ENCODE measurements around the gene RSPH3. TPM values are rescaled to one million over a fixed set of nuclear protein-coding genes. Genes with fewer than 3 reads are reported as not detected.
A peak's percentile ranks its signal among the peaks of the same experiment; 100 is the strongest.

The RSPH3 gene, protein sequence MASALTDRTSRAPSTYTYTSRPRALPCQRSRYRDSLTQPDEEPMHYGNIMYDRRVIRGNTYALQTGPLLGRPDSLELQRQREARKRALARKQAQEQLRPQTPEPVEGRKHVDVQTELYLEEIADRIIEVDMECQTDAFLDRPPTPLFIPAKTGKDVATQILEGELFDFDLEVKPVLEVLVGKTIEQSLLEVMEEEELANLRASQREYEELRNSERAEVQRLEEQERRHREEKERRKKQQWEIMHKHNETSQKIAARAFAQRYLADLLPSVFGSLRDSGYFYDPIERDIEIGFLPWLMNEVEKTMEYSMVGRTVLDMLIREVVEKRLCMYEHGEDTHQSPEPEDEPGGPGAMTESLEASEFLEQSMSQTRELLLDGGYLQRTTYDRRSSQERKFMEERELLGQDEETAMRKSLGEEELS
- total RNA-seq (10 to 100 TPM; 14.8 to 16.8 TPM), polyA plus RNA-seq (1 to 10 TPM; 4.4 to 4.6 TPM)
- long read RNA-seq, donor 1, full-length matches to known transcripts = 2 of 2 reads
- long read RNA-seq, donor 1, partial matches to known transcripts = 0 of 2 reads
- long read RNA-seq, donor 1, other reads (novel, unspliced or antisense) = 0 of 2 reads
- long read RNA-seq, donor 2 = 0 reads
- long read RNA-seq, donor 3 = 0 reads
- long read RNA-seq, donor 4 = 0 reads
- long read RNA-seq, donor 5, full-length matches to known transcripts = 1 of 1 reads
- long read RNA-seq, donor 5, partial matches to known transcripts = 0 of 1 reads
- long read RNA-seq, donor 5, other reads (novel, unspliced or antisense) = 0 of 1 reads

DNA sequence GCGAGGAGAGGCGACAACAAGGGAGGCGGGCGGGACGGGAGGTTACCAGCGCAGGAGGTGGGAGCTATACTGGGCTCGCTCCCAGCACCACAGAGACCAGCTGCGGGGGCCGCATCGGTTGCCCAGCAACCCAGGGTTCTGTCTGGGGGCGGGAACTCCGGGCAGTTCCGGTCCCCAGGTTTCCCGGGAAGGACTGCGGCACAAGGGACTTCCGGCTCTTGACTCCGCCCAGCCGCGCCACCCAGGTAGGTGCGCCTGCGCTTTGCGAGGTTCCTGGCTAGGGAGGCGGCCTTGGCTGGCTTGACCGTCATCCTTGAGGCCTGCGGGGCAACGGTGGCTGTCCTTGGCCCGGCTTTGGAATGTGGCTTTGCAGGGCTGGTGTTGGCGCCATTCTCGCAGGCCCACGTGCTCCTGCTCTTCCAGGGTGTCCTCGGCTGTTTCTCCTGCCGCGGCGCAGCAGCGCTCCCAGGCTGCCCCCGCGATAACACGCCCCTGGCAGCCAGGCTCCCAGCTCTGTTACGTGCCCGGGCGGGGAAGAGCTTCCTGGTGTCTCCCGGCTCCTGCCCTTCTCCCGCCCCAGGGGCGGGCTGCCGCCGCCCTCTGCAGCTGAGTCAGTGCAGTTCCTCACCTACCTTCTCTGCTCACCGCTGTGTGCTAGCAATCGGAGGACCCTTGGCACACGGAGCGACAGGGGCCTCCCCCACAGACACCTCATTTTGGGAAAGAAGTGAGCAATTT, at the start of gene RSPH3:
RSPH3 (minus strand) TSS at position 537 of the 738 bp plus-strand sequence. CDS start 652 bp downstream, outside the sequence.
- no peaks in the 10 kb centered on the region for H3K27me3 ChIP-seq (ENCODE audit: control insufficient read depth in 3 of 3, insufficient read depth in 3 of 3, low read length in 2 of 3)
- ATAC-seq (ENCODE audit: insufficient read depth, low FRiP score) (peak; percentile 91), DNase-seq (peak; percentile 96 to 97 (median 96))
- peak within 1 kb of the TSS; percentile 83 to 91 for H3K27ac ChIP-seq (ENCODE audit: low read depth in 1 of 2, low read length in 1 of 2)
- peak within 1 kb of the TSS; percentile 58 to 90 for H3K9ac ChIP-seq (ENCODE audit: insufficient read depth in 1 of 2, low read length in 2 of 2)
- H3K36me3 ChIP-seq (ENCODE audit: control insufficient read depth in 4 of 4, insufficient read depth in 4 of 4, low read length in 4 of 4) = peaks cover 0 to 6% (median 0%) of the 10 kb centered on the region in 4 donors
- H3K9me3 ChIP-seq (ENCODE audit: control insufficient read depth in 4 of 4, insufficient read depth in 3 of 4, low read length in 3 of 4) = no peaks in the 10 kb centered on the region
- WGBS, 2 donors = 0% methylated on average over 47 to 50 of the region's 50 CpGs
- H3K4me1 ChIP-seq (ENCODE audit: control insufficient read depth in 5 of 5, insufficient read depth in 5 of 5, low read length in 5 of 5) = peaks cover 0 to 11% (median 4%) of the 10 kb centered on the region in 5 donors
- H3K4me3 ChIP-seq = peak within 1 kb of the TSS; percentile 76
- TF ChIP-seq, protein P1, sequence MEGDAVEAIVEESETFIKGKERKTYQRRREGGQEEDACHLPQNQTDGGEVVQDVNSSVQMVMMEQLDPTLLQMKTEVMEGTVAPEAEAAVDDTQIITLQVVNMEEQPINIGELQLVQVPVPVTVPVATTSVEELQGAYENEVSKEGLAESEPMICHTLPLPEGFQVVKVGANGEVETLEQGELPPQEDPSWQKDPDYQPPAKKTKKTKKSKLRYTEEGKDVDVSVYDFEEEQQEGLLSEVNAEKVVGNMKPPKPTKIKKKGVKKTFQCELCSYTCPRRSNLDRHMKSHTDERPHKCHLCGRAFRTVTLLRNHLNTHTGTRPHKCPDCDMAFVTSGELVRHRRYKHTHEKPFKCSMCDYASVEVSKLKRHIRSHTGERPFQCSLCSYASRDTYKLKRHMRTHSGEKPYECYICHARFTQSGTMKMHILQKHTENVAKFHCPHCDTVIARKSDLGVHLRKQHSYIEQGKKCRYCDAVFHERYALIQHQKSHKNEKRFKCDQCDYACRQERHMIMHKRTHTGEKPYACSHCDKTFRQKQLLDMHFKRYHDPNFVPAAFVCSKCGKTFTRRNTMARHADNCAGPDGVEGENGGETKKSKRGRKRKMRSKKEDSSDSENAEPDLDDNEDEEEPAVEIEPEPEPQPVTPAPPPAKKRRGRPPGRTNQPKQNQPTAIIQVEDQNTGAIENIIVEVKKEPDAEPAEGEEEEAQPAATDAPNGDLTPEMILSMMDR (IDR thresholded peaks at IDR 0.05; ENCODE audit: control extremely low read depth, extremely low read depth) = no peak

DNA sequence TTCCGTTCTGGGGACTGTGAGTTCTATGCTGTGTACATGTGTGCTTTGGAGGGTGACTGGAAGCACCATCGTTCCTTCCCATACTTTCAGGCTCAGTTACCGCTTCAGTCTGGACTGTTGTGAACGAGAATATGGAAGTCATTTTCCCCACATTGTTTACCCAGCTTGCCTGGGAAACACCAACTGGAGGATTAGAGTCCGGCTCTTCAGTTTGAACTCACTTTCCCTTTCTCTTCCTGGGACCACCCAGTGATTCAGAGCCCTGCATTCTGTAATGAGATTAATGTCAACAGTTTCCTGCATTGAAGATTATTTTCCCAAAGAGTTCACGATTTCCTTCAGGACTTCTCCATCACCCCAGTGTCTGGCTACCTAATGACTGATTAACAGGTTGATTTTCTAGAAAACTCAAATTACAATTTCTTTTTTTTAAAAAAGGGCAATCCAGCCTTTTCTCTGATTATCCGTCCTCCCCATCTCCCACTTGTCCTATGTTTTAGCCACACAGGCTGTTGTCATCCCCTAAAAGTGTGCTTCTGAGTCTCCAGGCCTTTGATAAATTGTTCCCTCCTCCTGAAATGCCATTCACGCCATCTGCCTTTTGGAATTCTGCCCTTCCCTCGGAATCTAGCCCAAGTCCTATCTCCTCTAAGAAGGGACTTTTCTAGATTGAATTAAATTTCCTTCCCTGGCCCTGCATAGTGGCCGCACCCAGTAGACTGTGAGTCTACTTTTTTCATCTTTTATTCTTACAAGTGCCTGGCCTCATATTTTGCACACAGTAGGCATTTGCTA, 48.1 kb upstream of the RSPH3 start:
- Histone ChIP-seq H3K4me1 (ENCODE audit: control insufficient read depth in 5 of 5, insufficient read depth in 5 of 5, low read length in 5 of 5) (no peaks in the 10 kb centered on the region), H3K27ac (ENCODE audit: low read depth in 1 of 2, low read length in 1 of 2) (no peak overlapping the region), H3K9ac (ENCODE audit: insufficient read depth in 1 of 2, low read length in 2 of 2) (no peak overlapping the region), H3K9me3 (ENCODE audit: control insufficient read depth in 4 of 4, insufficient read depth in 3 of 4, low read length in 3 of 4) (no peaks in the 10 kb centered on the region), H3K4me3 (no peak overlapping the region), H3K36me3 (ENCODE audit: control insufficient read depth in 4 of 4, insufficient read depth in 4 of 4, low read length in 4 of 4) (no peaks in the 10 kb centered on the region), H3K27me3 (ENCODE audit: control insufficient read depth in 3 of 3, insufficient read depth in 3 of 3, low read length in 2 of 3) (peaks cover 0 to 5% (median 0%) of the 10 kb centered on the region in 3 donors)
- TF ChIP-seq, protein P1 (IDR thresholded peaks at IDR 0.05; ENCODE audit: control extremely low read depth, extremely low read depth) = no peak
- ATAC-seq (ENCODE audit: insufficient read depth, low FRiP score) (no peak), DNase-seq (peak in 1 of 3 donors; percentile 43)
- WGBS, 2 donors = 69 to 84% methylated on average over 10 of the region's 10 CpGs

DNA sequence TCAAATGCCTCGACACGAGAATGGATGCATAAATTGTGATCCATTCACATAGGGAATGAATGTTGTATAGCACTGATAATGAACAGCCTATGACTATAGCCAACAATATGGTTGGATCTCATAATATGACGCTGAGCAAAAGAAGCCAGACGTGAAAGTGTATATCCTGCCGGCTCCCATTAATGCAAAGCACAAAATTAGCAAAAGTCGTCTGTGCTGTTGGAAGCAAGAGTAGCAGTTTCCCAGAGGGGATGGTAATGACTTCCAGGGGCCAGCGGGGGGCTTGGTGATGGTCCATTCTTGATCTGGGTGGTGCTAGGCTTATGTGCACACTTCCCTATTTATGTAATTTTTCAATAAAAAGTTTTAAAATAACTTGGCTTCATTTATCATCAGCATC, 45.8 kb upstream of the RSPH3 start:
- Histone ChIP-seq H3K4me3 (no peak overlapping the region), H3K9ac (ENCODE audit: insufficient read depth in 1 of 2, low read length in 2 of 2) (no peak overlapping the region), H3K27ac (ENCODE audit: low read depth in 1 of 2, low read length in 1 of 2) (no peak overlapping the region), H3K4me1 (ENCODE audit: control insufficient read depth in 5 of 5, insufficient read depth in 5 of 5, low read length in 5 of 5) (peaks cover 0 to 3% (median 0%) of the 10 kb centered on the region in 5 donors), H3K27me3 (ENCODE audit: control insufficient read depth in 3 of 3, insufficient read depth in 3 of 3, low read length in 2 of 3) (peaks cover 0 to 5% (median 0%) of the 10 kb centered on the region in 3 donors), H3K36me3 (ENCODE audit: control insufficient read depth in 4 of 4, insufficient read depth in 4 of 4, low read length in 4 of 4) (no peaks in the 10 kb centered on the region), H3K9me3 (ENCODE audit: control insufficient read depth in 4 of 4, insufficient read depth in 3 of 4, low read length in 3 of 4) (no peaks in the 10 kb centered on the region)
- ATAC-seq (ENCODE audit: insufficient read depth, low FRiP score) (no peak), DNase-seq (no peak)
- TF ChIP-seq, protein P1 (IDR thresholded peaks at IDR 0.05; ENCODE audit: control extremely low read depth, extremely low read depth) = no peak
- 77 to 79% methylated on average over 7 of the region's 7 CpGs for WGBS, 2 donors
